RPMI8226 (cell line): Measurements from ENCODE around the gene CSK.
A peak's percentile ranks its signal among the peaks of the same experiment; 100 is the strongest.

ENCODE experiments used
- DNase-seq: peaks from one replicate; pipeline ENCODE4 v3.0.0-alpha.2; 2015

CSK gene

GRCh38 chr15:74788042-74788682, 6.3 kb downstream of the CSK start:
- DNase-seq = peak; percentile 35

- DNase-seq = peak; percentile 84
These were observed 6.8 kb downstream of the CSK start for GRCh38 chr15:74788683-74789151.

GRCh38 chr15:74789171-74789631, 7.3 kb downstream of the CSK start:
- DNase-seq = peak; percentile 96

DNA sequence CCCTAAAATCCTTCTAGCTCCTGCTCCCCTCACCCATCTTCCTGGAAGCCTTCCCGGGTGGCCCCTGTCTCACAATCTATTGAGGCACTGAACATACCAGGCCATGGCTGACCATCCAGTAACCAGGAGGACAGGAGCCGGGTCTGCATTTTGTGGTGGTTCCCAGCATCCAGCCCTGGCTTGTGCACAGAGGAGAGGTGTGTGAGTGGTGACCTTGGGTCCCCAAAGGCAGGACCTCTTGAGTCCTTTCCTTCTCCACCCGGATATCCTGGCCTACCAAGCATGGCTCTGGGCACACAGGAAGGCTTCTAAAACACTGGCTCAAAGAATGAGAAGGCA, 7.8 kb downstream of the CSK start:
- no peak for DNase-seq

GRCh38 chr15:74790080-74790916, 8.4 kb downstream of the CSK start:
- DNase-seq = peak; percentile 91

DNA sequence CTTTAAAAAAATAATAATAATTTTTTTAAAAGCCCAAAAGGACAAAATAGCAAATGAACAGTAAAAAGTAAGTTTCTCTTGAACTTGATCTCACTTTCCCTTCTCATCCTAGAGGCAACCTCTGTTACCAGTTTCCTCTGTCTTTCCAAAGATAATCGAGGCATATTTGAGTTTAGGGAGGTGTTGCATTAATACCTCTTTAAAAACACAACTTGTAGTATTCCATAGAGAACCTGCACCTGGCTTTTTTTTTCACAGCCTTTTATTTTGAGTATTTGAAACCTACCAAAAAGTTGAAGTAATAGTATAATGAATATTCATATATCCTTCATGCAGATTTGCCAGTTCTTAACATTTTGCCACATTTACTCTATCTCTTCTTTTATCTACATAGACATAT, 9.1 kb downstream of the CSK start:
- DNase-seq = no peak

DNA sequence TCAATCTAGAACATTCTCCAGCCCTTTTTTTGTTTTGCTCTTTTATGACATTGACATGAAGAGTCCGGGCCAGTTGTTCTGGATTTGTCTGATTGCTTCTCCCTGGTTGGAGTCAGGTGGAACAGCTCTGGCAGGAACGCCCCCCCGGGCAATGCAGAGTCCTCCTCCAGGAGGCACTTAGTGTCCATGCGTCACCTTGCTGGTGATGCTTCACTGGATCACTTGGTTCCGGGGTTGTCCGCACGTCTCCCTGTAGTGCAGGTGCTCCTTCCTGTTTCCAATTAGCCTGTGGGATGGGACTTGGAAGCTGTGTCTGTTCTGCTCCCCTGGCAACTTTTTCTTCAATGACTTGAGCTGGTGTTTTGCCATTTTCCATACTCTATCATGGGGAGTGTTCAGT, 9.8 kb downstream of the CSK start:
- DNase-seq = no peak

DNA sequence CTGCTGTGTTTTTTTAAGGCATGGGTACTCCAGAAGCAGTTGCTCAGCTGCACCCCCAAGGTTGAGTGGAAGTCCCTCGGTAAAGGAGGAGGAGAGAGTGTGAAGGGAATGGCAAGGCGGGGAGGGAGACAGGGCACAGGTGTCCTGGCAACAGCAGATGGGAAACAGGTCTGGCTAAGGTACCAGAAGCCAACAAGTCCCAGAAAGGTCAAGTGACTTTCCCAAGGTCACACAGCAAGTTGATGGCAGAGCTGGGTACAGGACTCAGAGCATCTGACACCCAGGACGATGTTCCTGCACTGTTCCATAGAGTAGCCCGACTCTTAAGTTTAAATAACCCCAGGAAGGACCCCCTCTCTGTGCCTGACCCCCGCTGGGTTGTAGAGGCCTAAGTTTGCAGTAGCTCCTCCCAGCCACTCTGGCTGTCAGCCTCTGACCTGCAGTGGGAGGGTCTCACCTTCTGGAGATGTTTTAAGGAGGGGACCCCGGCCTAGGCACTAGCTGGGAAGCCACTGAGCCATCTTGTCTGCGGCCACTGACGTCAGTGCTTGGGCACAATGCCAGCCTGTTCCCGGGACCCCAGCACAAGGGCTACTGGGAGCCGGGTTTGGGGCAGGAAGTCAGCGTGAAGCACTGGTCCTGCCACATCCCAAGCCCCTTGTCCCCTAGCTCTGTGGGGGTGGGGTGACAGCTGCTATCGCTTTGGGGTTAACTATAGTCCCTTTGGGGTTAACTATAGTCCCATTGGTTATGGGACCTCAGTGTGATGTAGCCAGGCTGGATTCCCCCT, 10.5 kb downstream of the CSK start:
- DNase-seq = no peak

DNA sequence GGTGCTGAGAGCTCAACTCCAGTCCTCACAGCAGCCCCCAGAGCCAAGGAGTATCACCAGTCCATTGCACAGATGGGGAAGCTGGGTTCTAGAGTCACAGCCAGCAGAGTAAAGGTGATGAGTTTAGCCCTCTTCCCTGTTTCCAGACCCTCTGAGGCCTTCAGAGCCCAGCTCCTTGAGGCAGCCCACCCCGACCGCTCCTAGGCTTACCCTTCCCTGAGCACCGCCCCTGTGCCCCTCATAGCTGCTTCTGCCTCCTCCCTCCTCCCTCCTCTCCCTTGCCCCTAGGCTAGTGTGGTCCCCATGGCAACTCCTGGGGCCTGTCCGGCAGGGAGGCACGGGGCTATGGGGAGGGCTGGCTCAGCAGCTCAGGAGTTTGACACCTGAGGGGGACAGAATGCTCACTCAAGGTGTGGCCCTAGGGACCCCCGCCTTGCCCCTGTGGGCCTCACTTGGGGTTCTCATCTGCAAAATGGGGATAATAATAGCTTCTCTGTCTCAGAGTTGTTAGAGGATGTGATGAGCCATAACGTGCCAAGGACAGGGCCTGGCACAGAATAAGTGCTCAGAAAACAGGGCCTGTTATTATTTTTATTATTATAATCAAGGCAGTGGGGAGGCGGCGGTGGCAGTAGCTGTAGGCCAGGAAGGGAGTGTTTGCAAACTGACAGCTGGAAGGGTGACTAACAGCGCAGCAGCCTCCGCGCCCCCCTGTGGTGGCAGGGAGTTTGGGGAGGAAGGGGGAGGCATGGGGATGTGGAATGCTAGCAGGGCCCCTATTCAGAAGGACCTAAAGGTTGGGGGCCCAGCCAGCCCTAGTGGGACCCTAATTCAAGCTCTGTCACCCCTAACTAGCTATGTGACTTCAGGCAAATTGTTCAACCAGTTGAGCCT, 11.5 kb downstream of the CSK start:
- no peak for DNase-seq

- DNase-seq = no peak
These were observed 12.5 kb downstream of the CSK start for GRCh38 chr15:74794248-74794969.

- DNase-seq = no peak
These were observed 13.1 kb downstream of the CSK start for GRCh38 chr15:74794970-74795349.

DNA sequence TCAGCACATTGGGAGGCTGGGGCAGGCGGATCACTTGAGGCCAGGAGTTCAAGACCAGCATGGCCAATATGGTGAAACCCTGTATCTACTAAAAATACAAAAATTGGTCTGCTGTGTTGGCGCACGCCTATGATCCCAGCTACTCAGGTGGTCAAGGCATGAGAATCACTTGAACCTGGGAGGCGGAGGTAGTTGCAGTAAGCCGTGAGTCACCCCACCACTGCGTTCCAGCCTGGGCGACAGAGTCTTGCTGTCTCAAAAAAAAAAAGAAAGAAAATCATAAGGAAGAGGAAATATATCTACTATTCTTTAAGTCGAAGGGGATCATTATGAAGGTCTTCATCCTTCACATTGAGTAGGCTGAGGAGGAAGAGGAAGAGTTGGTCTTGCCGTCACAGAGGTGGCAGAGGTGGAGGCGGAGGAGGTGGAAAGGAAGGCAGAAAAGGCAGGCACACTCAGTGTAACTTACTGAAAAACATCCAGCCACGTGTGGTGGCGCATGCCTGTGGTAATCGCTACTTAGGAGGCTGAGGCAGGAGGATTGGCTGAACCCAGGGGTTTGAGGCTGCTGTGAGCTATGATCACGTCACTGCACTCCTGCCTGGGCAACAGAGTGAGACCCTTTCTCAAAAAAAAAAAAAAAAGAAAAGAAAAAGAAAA, 14.2 kb downstream of the CSK start:
- DNase-seq = no peak

DNA sequence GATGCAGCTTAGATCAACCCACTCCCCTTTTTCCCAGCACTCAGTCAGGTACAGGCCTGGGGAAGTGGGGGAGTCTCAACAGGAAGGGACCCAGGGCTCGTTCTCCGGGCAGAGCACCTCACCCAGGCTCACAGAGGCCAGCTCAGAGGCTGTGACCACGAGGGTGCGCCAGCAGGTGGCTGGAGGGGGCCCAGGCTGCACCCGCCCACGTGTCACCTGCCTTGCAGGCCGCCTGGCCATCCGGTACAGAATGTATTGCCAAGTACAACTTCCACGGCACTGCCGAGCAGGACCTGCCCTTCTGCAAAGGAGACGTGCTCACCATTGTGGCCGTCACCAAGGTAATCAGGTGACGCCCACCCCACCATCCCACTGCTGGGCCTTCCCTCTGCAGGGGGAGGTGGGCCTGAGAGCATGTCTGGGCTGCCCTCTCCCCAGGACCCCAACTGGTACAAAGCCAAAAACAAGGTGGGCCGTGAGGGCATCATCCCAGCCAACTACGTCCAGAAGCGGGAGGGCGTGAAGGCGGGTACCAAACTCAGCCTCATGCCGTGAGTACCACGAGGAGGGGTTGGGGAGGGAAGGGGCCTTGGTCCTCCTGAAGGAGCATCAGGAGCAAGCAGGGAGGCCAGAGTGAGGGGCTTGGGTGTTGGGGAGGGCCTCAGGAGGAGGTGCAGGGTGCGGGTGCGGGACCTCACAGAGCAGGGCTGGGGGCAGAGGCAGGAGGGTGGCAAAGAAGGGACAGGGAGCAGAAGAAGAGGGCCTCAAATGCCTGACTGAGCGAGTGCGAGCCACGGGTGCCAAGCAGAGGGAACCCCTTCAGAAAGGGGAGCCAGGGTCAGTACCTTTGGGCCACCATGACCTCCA, 16.7 kb downstream of the CSK start:
- no peak for DNase-seq

- DNase-seq = peak; percentile 81
These were observed 17.5 kb downstream of the CSK start for GRCh38 chr15:74799255-74799855.

DNA sequence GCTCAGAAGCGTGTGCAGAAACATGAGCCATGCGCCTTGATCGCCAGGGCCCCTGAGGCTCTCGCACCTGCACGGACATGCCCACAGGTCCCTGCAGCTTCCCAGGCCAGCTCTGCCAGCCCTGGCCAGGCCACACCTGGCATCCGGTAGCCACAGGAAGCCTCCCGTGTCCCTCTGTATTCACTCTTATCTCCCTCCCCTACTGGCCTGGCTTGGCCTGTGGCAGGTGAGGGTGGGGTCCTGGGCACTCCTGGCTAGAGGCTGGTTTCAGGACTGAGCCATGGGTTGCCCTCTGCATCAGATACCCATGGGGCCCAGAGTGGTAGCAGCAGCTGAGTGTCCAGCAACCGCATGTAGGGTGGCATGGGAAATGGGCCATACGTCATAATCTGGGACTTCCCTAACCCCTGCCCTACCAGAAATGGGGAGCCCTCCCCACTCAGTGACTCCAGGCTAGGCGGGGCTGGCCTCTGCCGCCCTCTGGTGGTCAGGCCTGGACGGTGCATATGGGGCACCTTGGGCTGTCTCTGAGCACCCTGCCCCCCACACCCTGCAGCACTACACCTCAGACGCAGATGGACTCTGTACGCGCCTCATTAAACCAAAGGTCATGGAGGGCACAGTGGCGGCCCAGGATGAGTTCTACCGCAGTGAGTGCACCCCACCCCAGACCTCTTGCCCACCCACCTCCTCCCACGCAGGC, 18.1 kb downstream of the CSK start:
- DNase-seq = peak; percentile 92

DNA sequence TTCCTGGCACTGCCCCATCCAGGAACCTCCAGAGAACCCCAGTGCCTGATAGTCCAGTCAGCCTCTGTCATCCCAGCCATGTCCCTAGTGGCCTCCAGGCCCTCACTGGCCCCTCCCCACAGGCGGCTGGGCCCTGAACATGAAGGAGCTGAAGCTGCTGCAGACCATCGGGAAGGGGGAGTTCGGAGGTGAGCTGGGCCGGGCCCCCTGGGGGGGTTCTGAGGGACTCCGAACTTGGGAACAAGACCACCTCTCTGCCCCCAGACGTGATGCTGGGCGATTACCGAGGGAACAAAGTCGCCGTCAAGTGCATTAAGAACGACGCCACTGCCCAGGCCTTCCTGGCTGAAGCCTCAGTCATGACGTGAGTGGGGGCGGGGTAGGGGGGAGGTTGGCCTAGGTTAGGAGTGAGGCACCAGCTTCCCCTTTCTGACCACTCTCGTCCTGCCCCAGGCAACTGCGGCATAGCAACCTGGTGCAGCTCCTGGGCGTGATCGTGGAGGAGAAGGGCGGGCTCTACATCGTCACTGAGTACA, 18.7 kb downstream of the CSK start:
- DNase-seq = no peak

DNA sequence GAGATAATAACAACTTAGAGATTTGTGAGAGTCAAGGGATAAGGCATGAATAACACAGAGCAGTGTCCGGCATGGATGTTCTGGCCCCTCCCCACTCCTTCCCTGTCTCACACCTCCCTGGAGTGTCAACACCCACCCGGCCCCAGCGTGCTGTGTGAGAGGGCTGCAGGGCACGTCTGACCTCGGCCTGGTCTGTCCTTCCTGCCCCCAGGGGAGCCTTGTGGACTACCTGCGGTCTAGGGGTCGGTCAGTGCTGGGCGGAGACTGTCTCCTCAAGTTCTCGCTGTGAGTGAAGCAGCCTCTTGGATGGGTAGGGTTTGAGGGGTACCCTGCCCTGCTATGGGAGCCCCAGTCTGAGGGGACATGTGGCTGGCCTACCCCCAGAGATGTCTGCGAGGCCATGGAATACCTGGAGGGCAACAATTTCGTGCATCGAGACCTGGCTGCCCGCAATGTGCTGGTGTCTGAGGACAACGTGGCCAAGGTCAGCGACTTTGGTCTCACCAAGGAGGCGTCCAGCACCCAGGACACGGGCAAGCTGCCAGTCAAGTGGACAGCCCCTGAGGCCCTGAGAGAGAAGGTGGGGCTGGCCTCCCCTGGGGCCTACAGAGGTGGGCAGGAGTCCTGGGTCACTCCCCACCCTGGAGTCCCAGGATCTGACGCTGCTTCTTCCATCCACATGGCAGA, 19.6 kb downstream of the CSK start:
- no peak for DNase-seq

- no peak for DNase-seq
These were observed 20.4 kb downstream of the CSK start for GRCh38 chr15:74802290-74802689.
